Effector memory CD4-positive, alpha-beta T cell (primary cell): ENCODE data around the gene RBM5.

Source experiments
- DNase-seq, 3 donors: peaks; one replicate each; pipeline ENCODE4 v3.0.0-alpha.2; 2020
- H3K27ac ChIP-seq: 2 replicates; pipeline ENCODE4 v1.7.0; 2013; ENCODE audit warnings: mild to moderate bottlenecking, low read length, moderate library complexity; ENCODE audit not compliant: insufficient read depth, poor library complexity, severe bottlenecking
- H3K27me3 ChIP-seq: replicated peaks from 2 replicates; pipeline ENCODE4 v1.7.0; 2013; ENCODE audit warnings: mild to moderate bottlenecking, low read length; ENCODE audit not compliant: insufficient read depth, control insufficient read depth, poor library complexity, severe bottlenecking
- H3K36me3 ChIP-seq: 2 replicates; pipeline ENCODE4 v1.7.0; 2013; ENCODE audit warnings: mild to moderate bottlenecking, low read length, moderate library complexity; ENCODE audit not compliant: control insufficient read depth, insufficient read depth
- H3K4me1 ChIP-seq: 2 replicates; pipeline ENCODE4 v1.7.0; 2013; ENCODE audit warnings: low read length, mild to moderate bottlenecking; ENCODE audit not compliant: control insufficient read depth, insufficient read depth, poor library complexity, severe bottlenecking
- H3K4me3 ChIP-seq: 2 replicates; pipeline ENCODE4 v1.7.0; 2013; ENCODE audit warnings: low read length, low read depth, mild to moderate bottlenecking; ENCODE audit not compliant: insufficient read depth, poor library complexity, severe bottlenecking
- H3K9me3 ChIP-seq: 2 replicates; pipeline ENCODE4 v1.7.0; 2013; ENCODE audit warnings: mild to moderate bottlenecking, low read length, moderate library complexity; ENCODE audit not compliant: control insufficient read depth

Gene RBM5

DNA sequence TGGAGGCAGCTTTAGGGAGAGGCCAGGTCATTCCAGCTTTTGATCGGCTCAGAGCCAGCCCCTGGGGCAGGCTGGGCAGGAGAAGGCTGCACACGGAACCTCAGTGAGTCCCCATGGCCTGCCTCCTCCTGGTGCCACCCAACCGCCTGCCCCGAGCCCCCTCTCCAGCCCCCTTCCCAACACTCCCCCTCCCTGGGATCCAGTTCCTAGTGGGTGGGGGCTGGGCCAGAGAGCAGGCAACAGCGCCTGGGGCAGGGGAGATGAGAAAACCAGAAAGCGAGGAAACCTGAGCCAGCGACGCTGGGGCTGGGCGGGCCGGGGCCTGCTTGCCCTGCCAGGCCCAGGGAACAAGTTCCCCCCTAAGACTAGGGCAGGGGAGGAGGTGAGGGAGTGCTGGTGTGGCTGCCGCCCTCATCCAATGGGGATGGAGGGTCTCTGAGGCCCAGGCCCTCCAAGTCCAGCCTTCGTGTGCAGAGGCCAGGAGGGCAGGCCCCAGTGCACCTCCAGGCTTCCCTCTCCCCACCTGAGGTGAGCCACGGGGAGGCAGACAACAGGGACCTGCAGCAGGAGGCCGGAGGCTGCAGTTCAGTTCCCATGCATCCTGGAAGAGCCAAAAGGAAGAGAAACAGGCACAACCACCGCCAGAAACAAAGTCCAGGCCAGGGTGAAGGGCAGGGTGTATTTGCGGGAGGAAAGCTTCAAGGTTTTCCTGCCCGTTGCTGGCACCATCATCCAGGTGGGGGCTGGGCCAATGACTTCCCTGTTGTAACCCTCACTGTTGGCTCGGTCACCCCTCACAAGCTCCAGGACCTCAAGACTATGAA is 62.4 kb downstream of the RBM5 start:
- Histone ChIP-seq H3K27me3 (peaks cover 7% of the 10 kb centered on the region), H3K9me3 (no peaks in the 10 kb centered on the region), H3K4me3 (no peak overlapping the region), H3K27ac (no peak overlapping the region), H3K36me3 (no peaks in the 10 kb centered on the region), H3K4me1 (peaks cover 13% of the 10 kb centered on the region)
- DNase-seq = no peak

DNA sequence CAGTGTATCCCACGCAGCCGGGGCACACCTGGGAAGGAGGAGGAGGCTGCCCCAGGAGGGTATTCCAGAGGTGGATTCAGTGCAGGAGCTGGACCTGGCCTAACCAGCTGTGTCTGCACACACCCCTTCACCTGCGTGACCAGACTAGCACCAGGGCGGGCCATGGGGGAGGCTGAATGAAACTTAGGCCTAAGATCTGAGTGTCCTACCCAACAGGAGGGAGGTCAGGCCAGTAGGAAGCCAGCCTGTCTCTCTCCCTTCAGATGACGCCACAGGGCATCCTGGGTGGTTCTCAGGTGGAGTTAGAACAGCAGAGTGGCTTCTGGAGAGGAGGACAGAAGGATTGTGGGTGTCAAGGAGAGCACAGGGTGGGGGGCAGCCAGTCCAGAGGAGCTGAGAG is 63.0 kb downstream of the RBM5 start:
- Histone ChIP-seq H3K36me3 (no peaks in the 10 kb centered on the region), H3K27ac (no peak overlapping the region), H3K4me1 (peaks cover 13% of the 10 kb centered on the region), H3K4me3 (no peak overlapping the region), H3K9me3 (no peaks in the 10 kb centered on the region), H3K27me3 (peaks cover 13% of the 10 kb centered on the region)
- no peak for DNase-seq

DNA sequence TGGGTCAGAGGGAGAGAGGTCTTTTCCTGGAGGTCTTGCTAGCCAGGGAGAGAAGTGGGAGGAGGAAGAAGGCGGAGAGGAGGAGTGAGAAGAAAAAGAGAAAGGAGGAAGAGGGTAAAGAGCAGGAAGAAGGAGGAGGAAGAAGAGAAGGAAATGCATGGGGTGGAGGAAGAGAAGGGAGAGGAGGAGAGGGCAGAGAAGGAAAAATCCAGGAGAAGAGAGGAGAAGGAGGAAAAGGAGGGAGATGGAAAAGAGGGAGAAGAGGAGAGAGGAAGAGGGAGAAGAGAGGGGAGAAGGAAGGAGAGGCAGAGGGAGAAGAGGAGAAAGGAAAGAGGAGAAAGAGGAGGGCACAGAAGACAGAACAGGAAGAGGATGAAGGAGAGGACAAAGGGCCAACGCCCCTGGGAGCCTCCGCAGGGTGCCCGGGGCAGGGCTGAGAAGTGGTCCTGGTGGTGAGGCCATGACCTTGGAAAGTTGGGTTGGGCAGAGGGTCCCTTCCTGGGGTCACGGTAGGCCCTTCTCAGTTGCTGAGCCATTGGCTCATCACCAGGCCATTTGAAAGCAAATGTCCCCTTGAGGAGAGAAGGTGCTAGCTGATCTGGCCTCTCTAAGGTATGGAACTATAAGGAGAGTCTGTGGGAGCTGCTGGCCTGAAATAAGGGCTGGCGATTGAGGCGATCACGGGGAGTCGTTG is 65.2 kb downstream of the RBM5 start:
- Histone ChIP-seq H3K27ac (no peak overlapping the region), H3K4me1 (peaks cover 13% of the 10 kb centered on the region), H3K4me3 (peak overlapping the region; percentile 39), H3K36me3 (no peaks in the 10 kb centered on the region), H3K9me3 (no peaks in the 10 kb centered on the region), H3K27me3 (peaks cover 21% of the 10 kb centered on the region)
- DNase-seq = no peak

DNA sequence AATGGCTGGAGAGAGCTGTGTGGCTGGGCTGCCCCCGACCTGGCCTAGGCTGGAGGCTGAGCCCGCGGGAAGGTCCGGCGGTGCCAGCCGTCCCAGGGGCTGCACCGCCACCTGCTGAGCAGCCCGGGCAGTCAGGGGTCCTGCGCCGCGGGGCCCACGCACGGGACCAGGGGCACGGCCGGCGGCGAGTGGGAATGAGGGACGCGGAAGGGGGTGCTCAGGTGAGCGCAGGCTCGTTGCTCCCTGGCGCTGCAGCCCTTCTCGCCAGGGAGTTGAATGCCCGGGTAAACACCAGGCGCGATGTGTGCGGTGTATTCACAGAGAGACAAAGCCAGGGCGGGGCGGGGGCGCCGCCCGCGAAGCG is 65.7 kb downstream of the RBM5 start:
- Histone ChIP-seq H3K27ac (no peak overlapping the region), H3K4me3 (peak overlapping the region; percentile 39), H3K9me3 (no peaks in the 10 kb centered on the region), H3K4me1 (peaks cover 13% of the 10 kb centered on the region), H3K27me3 (peaks cover 21% of the 10 kb centered on the region), H3K36me3 (no peaks in the 10 kb centered on the region)
- no peak for DNase-seq

DNA sequence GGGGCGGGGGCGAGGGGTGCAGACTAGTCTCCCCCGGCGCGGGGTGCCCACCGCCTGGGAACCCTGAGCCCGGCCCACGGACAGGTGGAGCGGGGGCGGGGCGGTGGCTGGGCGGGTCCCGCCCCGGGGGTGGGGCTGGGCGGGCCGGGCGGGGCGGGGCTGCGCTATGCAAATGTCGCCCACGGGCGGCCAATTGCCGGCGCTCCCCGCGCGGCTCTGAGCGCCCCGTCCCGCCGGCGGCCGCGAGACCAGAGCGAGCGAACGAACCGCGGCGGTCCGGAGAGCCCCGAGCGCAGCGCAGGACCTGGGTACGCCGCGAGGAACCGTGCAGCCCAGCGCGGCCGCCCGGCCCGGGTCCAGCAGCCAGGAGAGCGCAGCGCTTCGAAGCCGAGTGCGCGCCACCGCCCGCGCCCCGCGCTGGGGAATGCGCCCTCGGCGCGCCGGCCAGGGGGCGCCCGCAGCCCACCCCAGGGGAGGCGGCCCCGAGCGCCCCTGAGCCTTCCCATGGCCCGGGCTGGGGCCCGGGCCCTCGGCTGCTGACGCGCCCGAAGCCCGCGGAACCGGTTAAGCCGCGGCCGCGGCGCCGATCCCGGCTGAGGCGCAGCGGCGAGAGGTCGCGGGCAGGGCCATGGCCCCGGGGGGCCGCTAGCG is 66.2 kb downstream of the RBM5 start, which contains the start of gene SEMA3F:
Gene SEMA3F (plus strand): TSS at position 485 of the 651 bp plus-strand sequence. CDS start 4,299 bp downstream, outside the sequence.
- Histone ChIP-seq H3K27me3 (peaks cover 21% of the 10 kb centered on the region), H3K36me3 (no peaks in the 10 kb centered on the region), H3K9me3 (no peaks in the 10 kb centered on the region), H3K4me1 (peaks cover 13% of the 10 kb centered on the region), H3K4me3 (peak within 1 kb of the TSS; percentile 39), H3K27ac (no peak within 1 kb of the TSS)
- peak; percentile 55 to 68 (median 64) for DNase-seq

DNA sequence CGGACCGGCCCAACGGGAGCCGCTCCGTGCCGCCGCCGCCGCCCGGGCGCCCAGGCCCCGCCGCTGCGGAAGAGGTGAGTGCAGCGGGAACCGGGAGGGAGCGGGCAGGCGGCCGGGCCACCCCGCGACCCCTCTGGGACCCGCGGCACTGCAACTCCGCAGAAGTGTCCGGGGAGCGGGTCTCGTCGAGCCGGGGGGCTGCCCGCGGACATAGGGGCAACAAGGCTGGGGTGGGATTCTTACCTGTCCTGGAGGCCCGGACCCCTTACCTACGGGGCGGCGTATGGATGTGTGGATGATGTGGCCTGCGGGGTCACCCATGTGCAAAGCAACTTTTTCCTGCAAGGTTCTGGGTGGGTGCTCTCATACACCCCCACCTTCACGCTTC is 66.8 kb downstream of the RBM5 start:
- Histone ChIP-seq H3K9me3 (no peaks in the 10 kb centered on the region), H3K4me1 (peaks cover 13% of the 10 kb centered on the region), H3K27ac (no peak overlapping the region), H3K4me3 (peak overlapping the region; percentile 35), H3K36me3 (no peaks in the 10 kb centered on the region), H3K27me3 (peaks cover 21% of the 10 kb centered on the region)
- no peak for DNase-seq

DNA sequence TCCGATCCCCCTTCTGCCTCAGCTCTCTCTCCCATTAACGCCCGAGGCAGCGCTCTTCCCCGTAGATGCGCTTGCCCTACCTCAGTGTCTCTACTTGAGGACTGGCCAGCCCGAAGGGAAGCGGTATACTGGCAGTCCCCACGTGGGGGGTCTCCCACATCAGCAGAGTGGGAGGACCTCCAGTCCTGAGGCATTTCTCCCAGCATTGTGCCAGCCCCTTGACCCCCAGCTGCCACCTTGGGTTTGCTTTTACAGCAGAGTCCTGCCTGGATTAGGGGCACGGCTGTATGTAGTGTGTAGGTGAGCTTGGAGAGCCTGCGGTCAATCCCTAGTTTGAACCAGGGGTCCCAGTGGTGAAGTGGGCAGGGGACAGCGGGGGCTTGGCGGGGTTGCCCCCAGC is 67.2 kb downstream of the RBM5 start:
- no peaks in the 10 kb centered on the region for H3K9me3 ChIP-seq
- peaks cover 13% of the 10 kb centered on the region for H3K4me1 ChIP-seq
- H3K27me3 ChIP-seq = peaks cover 21% of the 10 kb centered on the region
- peak overlapping the region; percentile 35 for H3K4me3 ChIP-seq
- no peak overlapping the region for H3K27ac ChIP-seq
- no peak for DNase-seq
- H3K36me3 ChIP-seq = no peaks in the 10 kb centered on the region

DNA sequence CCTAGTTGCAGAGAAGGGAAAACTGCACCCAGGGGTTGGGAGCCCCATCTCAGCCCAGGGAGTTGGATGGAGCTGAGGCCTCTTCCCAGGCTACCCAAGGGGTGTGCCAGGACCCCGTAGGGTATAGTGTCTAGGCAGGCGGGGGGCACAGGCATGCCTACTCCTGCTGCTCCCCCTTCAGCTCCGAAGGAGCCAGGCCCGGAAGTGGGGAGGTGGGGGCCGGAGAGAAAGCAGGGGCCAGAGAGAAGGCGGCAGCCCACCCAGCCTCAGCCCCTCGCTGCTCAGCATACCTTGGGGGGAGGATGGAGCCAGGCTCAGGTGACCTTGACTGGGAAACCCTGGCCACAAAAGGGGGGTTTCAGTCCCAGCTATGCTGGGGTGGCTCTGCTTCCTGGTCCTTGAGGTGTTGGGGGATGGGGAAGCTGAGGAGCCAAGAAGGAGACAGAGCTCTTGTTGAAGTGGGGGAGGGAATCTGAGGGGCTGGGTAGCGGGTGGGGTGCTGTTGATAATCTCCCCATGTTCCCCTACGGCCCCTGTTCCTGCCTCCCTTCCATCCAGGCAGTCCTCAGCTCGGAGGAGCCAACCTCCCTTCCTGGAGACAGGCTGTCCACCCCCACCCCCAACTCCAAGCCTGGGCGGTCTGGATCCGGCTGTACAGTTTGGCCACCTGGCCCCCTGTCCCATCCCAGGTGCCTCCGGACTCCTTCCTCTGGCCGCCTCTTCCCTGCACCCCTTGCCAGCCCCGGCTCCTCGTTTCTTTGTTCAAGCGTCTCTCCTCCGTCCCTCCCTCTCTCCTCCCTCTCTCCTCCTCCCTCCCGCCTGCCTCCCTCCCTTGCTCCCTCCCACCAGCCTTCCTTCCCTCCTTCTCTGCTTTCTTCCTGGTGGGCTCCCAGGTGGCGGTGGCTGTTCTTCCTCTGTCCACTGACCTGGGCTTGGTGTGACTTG is 68.1 kb downstream of the RBM5 start:
- no peak overlapping the region for H3K4me3 ChIP-seq
- peaks cover 13% of the 10 kb centered on the region for H3K4me1 ChIP-seq
- H3K27me3 ChIP-seq = peaks cover 21% of the 10 kb centered on the region
- DNase-seq = no peak
- no peak overlapping the region for H3K27ac ChIP-seq
- H3K36me3 ChIP-seq = no peaks in the 10 kb centered on the region
- H3K9me3 ChIP-seq = no peaks in the 10 kb centered on the region

DNA sequence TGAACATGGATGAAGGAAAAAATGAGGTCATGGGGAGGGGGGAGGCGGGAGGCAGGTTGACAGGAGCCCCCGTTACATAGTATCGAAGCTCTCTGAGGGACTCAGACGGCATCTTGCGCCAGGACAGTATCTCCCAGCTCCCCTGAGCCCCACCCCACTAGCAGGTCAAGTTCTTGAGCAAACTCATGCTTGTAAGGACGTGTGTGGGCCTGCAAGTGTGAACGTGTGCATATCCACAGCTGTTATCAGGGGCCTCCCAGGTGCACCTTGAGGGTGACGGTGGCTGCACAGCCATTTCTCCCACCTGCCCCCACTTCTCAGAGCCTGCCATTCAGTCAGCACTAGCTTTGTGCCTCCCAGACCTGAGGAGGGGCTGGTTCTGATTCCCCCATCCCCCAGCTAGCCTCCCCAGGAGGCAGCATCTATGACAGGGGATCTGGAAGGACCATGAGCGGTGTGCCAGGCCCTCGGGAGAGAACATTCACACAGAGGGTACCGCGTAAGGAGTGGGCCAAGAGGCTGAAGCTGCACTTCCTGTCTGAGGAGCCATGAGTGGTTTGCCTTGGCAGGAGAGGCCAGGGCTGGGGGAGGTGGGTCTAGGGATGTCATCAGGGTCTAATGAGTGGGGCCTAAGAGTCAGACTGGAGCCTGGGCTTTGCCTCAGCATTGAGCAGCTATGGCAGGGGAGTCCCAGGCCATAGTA is 69.3 kb downstream of the RBM5 start:
- Histone ChIP-seq H3K9me3 (no peaks in the 10 kb centered on the region), H3K27me3 (peaks cover 21% of the 10 kb centered on the region), H3K4me1 (peaks cover 13% of the 10 kb centered on the region), H3K36me3 (no peaks in the 10 kb centered on the region), H3K27ac (no peak overlapping the region), H3K4me3 (no peak overlapping the region)
- DNase-seq = no peak
